Osteocyte (in vitro differentiated cells): ENCODE data around the gene WIPF2. TPM values are rescaled to one million over a fixed set of nuclear protein-coding genes. Genes with fewer than 3 reads are reported as not detected.

ENCODE experiments used
- DNase-seq: peaks from one replicate; pipeline ENCODE4 v3.0.0; 2021; ENCODE audit warnings: mixed read lengths; ENCODE audit not compliant: unreplicated experiment; ENCODE audit errors: extremely low spot score
- H3K27ac Mint-ChIP-seq: one replicate; pipeline ENCODE4 v1.8.0; 2021; ENCODE audit warnings: mild to moderate bottlenecking, mixed read lengths; ENCODE audit not compliant: unreplicated experiment
- H3K27me3 Mint-ChIP-seq: one replicate; pipeline ENCODE4 v1.8.0; 2021; ENCODE audit warnings: mixed read lengths; ENCODE audit not compliant: unreplicated experiment
- H3K36me3 Mint-ChIP-seq: one replicate; pipeline ENCODE4 v1.8.0; 2021; ENCODE audit warnings: mixed read lengths; ENCODE audit not compliant: unreplicated experiment
- H3K4me1 Mint-ChIP-seq: one replicate; pipeline ENCODE4 v1.8.0; 2021; ENCODE audit warnings: mixed read lengths; ENCODE audit not compliant: unreplicated experiment
- H3K4me3 Mint-ChIP-seq: one replicate; pipeline ENCODE4 v1.8.0; 2021; ENCODE audit warnings: mild to moderate bottlenecking, moderate library complexity, mixed read lengths; ENCODE audit not compliant: unreplicated experiment
- H3K9me3 Mint-ChIP-seq: one replicate; pipeline ENCODE4 v1.8.0; 2021; ENCODE audit warnings: mixed read lengths; ENCODE audit not compliant: unreplicated experiment
- total RNA-seq: library from RNA; stranded (reverse); gene quantifications from 2 replicates; pipeline ENCODE4 v1.2.1, GENCODE V29; 2021
- TF ChIP-seq, protein P1 (sequence below): fragments of 200-600 bp; sonication (generic); IDR thresholded peaks from 2 replicates; pipeline ENCODE4 v1.5.0; 2021; ENCODE audit warnings: antibody characterized with exemption, mild to moderate bottlenecking, moderate library complexity

WIPF2 gene
- total RNA-seq, 1 donor from 2014 or later = 28.3 TPM

DNA sequence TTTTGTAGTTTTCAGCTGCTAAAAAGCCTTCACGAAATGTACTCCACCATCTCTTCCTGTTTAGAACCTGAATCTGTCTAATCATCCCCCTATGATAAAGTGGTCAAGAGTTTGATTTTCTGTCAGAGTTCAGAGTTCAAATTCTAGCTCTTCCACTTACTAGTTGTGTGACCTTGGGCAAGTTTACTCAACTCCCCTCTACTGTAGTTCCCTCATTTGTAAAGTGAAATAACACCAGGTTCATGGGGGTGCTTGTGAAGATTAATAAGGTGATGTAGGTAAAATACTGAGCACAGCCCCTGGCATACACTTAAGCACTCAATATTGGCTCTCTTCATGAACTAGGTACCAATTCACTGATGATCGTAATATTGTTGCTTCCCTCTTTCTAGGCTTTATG lies 67.4 kb downstream of the WIPF2 start:
- Mint-ChIP-seq H3K27ac (no peak overlapping the region), H3K4me3 (no peak overlapping the region), H3K9me3 (no peaks in the 10 kb centered on the region), H3K36me3 (peaks cover 8% of the 10 kb centered on the region), H3K27me3 (no peaks in the 10 kb centered on the region), H3K4me1 (peaks cover 52% of the 10 kb centered on the region)
- DNase-seq = no peak
- TF ChIP-seq, protein P1, sequence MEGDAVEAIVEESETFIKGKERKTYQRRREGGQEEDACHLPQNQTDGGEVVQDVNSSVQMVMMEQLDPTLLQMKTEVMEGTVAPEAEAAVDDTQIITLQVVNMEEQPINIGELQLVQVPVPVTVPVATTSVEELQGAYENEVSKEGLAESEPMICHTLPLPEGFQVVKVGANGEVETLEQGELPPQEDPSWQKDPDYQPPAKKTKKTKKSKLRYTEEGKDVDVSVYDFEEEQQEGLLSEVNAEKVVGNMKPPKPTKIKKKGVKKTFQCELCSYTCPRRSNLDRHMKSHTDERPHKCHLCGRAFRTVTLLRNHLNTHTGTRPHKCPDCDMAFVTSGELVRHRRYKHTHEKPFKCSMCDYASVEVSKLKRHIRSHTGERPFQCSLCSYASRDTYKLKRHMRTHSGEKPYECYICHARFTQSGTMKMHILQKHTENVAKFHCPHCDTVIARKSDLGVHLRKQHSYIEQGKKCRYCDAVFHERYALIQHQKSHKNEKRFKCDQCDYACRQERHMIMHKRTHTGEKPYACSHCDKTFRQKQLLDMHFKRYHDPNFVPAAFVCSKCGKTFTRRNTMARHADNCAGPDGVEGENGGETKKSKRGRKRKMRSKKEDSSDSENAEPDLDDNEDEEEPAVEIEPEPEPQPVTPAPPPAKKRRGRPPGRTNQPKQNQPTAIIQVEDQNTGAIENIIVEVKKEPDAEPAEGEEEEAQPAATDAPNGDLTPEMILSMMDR = no peak

DNA sequence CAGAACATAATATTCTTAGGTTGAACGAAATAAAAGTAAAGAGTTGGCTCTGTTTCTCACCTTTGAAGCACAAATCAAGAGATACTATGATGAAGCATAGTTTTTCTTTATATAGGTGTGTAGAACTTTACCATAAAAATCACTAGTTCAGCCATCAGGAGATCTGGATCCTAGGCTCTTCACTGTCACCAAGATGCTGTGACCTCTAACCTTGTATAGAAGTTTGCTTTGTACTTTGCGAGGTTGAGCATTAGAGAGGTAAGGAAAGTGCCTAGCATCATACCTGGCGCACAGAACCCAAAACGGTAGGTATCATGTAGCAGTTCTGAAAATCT lies 68.0 kb downstream of the WIPF2 start:
- Mint-ChIP-seq H3K4me1 (peaks cover 48% of the 10 kb centered on the region), H3K36me3 (peaks cover 3% of the 10 kb centered on the region)
- TF ChIP-seq, protein P1 = no peak

GRCh38 chr17:40287494-40288369 lies 68.6 kb downstream of the WIPF2 start, which contains the start of gene CDC6:
CDC6 (plus strand) TSS chr17:40287879; CDS start chr17:40289421, 1,542 bp downstream.
- H3K36me3 Mint-ChIP-seq = no peaks in the 10 kb centered on the region
- H3K27ac Mint-ChIP-seq = peak within 1 kb of the TSS; percentile 87
- peak within 1 kb of the TSS; percentile 95 for H3K4me3 Mint-ChIP-seq
- peaks cover 47% of the 10 kb centered on the region for H3K4me1 Mint-ChIP-seq
- no peaks in the 10 kb centered on the region for H3K27me3 Mint-ChIP-seq
- peak; percentile 99 for DNase-seq
- H3K9me3 Mint-ChIP-seq = no peaks in the 10 kb centered on the region
- TF ChIP-seq, protein P1 = no peak

More for the DNA sequence above, 68.0 kb downstream of the WIPF2 start:
- Mint-ChIP-seq H3K27ac (peak overlapping the region; percentile 23), H3K4me3 (no peak overlapping the region), H3K9me3 (no peaks in the 10 kb centered on the region), H3K27me3 (no peaks in the 10 kb centered on the region)
- no peak for DNase-seq

DNA sequence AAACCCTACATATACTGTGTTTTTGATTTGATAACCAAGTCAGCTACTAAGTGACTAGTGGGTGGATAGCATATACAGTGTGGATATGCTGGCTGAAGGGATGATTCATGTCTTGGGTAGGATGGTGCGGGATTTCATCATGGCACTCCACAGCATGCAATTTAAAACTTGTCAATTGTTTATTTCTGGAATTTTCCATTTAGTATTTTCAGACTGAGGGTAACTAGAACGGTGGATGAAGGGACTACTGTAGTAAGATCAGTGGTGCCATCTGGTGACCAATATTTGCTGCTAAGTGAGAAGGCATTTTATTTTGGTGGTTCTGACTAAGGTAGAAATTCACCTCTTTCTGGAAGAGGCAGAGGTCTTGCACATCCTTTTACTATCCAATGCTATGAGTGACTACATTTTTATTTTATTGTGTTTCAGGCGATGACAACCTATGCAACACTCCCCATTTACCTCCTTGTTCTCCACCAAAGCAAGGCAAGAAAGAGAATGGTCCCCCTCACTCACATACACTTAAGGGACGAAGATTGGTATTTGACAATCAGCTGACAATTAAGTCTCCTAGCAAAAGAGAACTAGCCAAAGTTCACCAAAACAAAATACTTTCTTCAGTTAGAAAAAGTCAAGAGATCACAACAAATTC lies 71.7 kb downstream of the WIPF2 start:
- no peak overlapping the region for H3K4me3 Mint-ChIP-seq
- H3K9me3 Mint-ChIP-seq = no peaks in the 10 kb centered on the region
- TF ChIP-seq, protein P1 = peak; percentile 78
- peak overlapping the region; percentile 65 for H3K27ac Mint-ChIP-seq
- peaks cover 27% of the 10 kb centered on the region for H3K4me1 Mint-ChIP-seq
- peaks cover 1% of the 10 kb centered on the region for H3K36me3 Mint-ChIP-seq
- no peak for DNase-seq
- no peaks in the 10 kb centered on the region for H3K27me3 Mint-ChIP-seq

DNA sequence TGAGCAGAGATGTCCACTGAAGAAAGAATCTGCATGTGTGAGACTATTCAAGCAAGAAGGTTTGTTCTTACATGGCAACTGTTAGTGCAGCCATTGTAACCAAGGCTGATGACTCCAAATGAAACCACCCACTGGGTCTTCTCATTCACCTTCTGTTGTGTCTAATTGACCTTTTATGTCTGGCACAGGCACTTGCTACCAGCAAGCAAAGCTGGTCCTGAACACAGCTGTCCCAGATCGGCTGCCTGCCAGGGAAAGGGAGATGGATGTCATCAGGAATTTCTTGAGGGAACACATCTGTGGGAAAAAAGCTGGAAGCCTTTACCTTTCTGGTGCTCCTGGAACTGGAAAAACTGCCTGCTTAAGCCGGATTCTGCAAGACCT lies 72.2 kb downstream of the WIPF2 start:
- peak overlapping the region; percentile 65 for H3K27ac Mint-ChIP-seq
- TF ChIP-seq, protein P1 = no peak
- H3K4me1 Mint-ChIP-seq = peaks cover 26% of the 10 kb centered on the region
- H3K36me3 Mint-ChIP-seq = peaks cover 4% of the 10 kb centered on the region
- H3K27me3 Mint-ChIP-seq = no peaks in the 10 kb centered on the region
- no peak overlapping the region for H3K4me3 Mint-ChIP-seq
- no peak for DNase-seq
- no peaks in the 10 kb centered on the region for H3K9me3 Mint-ChIP-seq
